NCI-H748 (cell line): ENCODE measurements around the gene NSMCE3.
"Not testable (repeated sequence)": the region's sequence is repeated elsewhere in the genome, so short reads cannot be mapped to it uniquely, and the experiment has no call there.

ENCODE experiments used
- DNase-seq: peaks from one replicate; lab custom pipeline; 2025; ENCODE audit not compliant: unreplicated experiment; lab: John Stamatoyannopoulos, UW

Gene NSMCE3

DNA sequence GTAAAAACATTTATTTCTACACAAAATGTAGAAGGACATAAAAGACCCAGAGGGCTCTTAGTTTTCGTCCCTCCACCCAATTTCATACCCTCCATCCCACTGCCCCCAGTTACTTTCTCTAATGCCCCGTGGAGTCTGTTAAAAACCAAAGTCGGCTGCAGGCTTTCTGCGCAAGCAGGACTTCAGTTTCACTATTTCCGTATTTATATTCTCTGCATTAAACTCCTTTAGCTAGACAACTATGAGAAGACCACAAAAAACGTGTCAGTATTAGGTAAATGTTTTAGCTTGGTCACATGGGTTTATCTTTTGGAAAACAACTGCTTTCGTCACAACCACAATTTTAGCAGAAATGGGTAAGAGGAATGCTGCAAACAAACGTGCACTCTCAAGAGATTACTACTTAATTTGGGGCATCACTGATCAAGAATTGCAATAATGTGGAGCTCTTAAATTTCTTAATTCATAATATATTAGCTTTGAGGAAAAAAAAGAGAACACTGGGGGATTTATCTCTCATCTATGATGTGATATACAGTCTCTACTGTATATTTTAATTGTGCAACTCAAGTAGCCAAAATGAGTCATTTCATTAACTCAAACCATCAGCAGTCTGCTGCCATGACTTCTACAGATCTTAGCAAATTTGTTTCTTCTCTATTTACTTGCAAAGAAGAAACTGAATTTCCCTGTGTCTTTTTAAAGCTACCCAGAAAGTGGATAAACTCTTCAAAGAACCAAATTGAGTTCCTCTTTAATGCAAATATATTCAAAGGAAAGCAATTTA is 740 bp upstream of the NSMCE3 start:
- DNase-seq, result no peak

DNA sequence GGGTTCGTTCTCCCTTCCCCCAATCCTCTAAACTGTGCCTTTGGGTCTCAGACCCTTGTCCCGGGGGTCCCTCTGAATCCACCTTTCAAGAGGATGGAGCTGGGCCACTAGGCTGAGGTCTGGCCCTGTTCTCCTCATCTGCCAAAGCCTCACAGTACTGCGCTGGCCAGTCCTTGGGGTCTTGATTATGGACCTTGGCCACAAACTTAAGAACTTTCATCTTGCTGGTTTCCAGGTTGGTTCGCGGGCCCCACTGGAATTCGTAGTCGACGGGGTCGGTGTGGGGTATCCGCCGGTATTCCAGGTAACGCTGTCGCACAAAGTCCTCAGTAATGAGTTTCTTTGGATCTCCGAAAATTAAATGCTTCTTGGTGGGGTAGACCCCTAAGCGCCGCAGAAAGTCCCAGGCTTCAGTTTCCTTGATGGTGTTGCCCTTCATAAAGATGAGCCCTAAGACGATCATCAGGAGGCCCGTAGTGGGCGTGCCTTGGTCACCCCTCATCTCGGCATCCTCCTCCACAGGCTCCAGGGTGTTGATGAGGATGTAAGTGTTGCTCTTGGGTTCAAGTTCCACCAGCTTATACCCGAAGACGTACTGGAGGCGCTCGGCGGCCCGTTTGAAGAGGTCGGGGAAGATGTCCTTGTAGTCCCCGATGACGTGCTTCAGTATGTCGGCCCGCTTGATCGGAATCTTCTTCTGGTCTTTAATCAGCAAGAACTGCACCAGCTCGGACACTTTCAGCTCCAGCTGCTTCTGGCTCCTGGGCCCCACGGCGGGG is 727 bp downstream of the NSMCE3 start:
- peak; percentile 27 for DNase-seq

GRCh38 chr15:29266052-29266582 is 3.5 kb downstream of the NSMCE3 start:
- no peak for DNase-seq

- no peak for DNase-seq
Measured at GRCh38 chr15:29263289-29263688, 6.3 kb downstream of the NSMCE3 start.

DNA sequence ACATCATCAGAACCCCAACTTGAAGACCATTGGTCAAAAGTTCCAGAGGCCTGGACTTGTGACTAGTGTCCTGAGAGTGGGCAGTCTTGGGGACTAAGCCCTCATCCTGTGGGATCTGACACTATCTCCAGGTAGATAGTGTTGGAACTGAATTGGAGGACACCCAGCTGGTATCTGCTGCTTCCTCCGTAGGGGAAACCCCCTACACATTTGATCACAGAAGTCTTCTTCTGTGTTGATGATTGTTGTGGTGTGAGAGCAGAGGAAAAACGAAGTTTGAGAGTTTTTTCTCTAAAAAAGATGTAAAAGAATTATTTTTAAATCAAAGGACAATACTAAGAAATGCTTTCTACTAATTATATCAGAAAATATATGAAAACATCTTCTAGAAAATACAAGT is 6.9 kb downstream of the NSMCE3 start:
- no peak for DNase-seq

GRCh38 chr15:29260896-29261295 is 8.7 kb downstream of the NSMCE3 start:
- DNase-seq, result no peak

DNA sequence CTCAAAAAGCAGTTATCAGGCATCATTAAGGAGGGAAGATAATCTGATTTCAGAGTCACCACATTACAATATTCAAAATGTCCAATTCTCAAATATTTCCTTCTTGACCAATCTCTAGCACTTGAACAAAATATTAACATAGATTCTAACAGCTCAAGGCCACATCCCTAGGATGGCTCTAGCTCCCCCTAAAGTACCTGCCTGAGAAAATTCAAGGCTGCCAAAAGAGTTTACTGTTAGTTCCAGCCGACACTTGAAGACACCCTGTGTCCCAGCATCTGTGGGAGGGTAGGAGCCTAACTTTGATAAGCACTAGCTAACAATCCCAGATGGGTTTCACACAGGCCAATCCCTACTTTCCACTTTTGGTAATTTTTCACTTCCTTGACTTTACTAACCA is 10.4 kb downstream of the NSMCE3 start:
- no peak for DNase-seq

DNA sequence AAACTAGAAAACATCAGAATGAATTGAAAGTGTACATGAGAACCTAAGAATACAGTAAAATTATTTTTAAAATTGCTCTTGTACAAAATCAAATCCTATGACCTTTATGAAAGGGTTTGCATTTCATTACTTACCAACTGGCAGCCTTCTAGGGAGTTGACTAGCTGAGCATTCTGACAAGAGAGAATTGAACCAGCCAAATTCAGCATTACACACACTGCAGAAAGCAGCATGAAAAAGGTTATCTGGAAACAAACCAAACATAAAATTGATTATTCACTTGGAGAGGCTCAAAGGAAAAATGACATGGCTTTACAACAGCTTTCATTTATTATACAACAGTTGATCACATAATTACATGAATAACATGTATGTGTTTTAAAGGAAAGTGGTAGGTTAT is 17.4 kb downstream of the NSMCE3 start:
- no peak for DNase-seq

GRCh38 chr15:29244544-29244943 is 25.1 kb downstream of the NSMCE3 start:
- DNase-seq, result no peak

GRCh38 chr15:29244123-29244522 is 25.5 kb downstream of the NSMCE3 start:
- no peak for DNase-seq

- DNase-seq, result no peak
Measured at GRCh38 chr15:29242456-29243242, 27.0 kb downstream of the NSMCE3 start.

GRCh38 chr15:29241207-29241606 is 28.4 kb downstream of the NSMCE3 start:
- no peak for DNase-seq

GRCh38 chr15:29239395-29239794 is 30.2 kb downstream of the NSMCE3 start:
- peak; percentile 2 for DNase-seq

DNA sequence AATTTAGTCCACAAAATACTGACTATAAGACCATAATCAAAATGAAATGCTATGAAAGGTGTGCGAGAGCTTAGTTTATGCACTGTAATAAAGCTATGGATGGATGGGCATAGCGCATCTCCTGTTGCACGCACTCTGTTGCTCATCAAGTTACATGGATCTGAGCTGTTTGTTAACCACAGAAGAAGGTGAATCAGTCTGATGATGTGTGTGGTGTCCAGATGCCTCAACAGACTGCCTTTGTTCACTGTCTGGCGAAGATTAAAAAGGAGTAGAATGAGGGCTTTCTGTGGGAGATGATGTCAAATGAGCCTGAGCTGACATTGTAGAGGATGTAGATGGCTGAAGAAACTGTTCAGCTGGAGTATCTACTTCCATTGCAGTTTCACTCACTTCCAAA is 36.1 kb downstream of the NSMCE3 start:
- DNase-seq, result no peak

DNA sequence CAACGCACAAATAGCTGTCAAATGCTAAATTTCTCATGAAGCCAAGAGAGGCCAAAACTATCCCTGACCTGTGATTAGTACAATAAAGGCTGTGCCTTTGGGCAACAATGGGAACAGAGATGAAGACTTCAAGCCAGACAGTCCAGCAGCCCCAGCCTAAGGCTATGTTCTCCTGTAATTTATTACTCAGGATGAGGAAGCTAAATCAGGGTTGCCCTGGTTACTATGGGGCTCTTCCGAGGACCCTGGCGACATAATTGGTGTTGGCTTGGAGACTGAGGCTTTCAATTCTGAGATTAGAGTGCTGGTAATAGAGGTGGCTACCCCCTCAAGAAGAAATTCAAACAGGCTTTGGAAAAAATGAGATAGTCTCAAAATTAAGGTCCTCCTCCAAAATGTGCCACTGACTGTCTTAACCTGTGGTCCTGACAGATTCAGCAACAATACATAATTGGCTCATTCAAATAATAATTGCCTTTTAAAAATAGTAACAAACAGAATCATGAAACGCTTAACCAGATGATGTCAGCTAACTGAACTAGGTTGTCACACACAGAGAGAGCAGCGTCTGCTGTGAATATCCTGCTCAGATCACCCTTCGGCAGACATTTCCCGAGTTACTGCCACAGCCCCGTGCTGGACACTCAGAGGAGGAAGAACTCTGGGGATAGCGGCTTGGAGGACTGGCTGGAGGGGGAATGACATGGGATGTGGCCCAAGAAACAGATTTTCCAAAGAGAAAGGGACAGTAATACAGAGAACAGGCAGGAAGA is 43.0 kb downstream of the NSMCE3 start:
- DNase-seq, result peak; percentile 73

- no peak for DNase-seq
Measured at GRCh38 chr15:29225534-29226234, 43.9 kb downstream of the NSMCE3 start.

DNA sequence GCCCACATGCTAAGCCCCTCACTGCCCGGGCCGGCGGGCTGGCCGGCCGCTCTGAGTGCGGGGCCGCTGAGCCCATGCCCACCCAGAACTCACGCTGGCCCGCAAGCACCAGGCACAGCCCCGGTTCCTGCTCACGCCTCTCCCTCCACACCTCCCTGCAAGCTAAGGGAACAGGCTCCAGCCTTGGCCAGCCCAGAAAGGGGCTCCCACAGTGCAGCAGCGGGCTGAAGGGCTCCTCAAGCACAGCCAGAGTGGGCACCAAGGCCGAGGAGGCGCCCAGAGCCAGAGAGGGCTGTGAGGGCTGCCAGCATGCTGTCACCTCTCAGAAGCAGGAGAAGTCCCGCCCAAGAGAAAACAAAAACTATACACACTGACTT is 44.6 kb downstream of the NSMCE3 start:
- not testable (repeated sequence) for DNase-seq

DNA sequence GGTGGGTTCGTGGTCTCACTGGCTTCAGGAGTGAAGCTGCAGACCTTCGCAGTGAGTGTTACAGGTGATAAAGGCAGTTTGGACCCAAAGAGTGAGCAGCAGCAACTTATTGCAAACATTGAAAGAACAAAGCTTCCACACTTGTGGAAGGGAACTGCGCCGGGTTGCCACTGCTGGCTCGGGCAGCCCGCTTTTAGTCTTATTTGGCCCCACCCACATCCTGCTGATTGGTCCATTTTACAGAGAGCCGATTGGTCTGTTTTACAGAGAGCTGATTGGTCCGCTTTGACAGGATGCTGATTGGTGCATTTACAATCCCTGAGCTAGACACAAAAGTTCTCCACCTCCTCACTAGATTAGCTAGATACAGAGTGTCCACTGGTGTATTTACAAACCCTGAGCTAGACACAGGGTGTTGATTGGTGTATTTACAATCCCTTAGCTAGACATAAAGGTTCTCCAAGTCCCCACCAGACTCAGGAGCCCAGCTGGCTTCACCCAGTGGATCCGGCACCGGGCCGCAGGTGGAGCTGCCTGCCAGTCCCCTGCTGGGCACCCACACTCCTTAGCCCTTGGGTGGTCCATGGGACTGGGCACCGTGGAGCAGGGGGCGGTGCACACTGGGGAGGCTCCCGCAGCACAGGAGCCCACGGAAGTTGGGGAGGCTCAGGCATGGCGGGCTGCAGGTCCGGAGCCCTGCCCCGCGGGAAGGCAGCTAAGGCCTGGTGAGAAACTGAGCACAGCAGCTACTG is 45.2 kb downstream of the NSMCE3 start:
- not testable (repeated sequence) for DNase-seq

DNA sequence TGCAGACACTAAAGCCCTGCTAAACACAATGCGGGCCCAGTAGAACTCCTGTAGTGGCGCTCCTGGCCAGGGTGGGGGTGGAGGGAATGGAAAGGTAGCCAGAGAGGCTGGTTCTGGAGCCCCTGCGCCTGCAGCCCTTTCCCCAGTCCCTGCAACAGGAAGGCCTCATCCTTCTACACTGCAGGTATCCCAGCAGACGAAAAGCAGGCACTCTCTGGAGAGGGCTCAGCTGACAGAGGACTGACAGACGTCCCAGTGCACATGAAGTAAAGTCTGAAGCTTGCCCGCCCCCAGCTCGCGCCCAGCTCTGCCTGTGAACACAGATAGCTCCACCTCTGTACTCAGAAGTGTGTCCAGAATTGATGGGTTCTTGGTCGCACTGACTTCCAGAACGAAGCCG is 46.0 kb downstream of the NSMCE3 start:
- no peak for DNase-seq
